HEK293 (cell line): ENCODE measurements around the gene CASP14.

Experiments
- CTCF ChIA-PET: fragments of 350-600 bp; formaldehyde crosslinking; extraction: SDS; loops from one replicate; lab custom pipeline; 2021; ENCODE audit warnings: antibody characterized with exemption; lab: Yijun Ruan, JAX
- POLR2A ChIA-PET: fragments of 300-600 bp; formaldehyde crosslinking; extraction: SDS; loops from one replicate; lab custom pipeline; 2020; ENCODE audit warnings: antibody characterized with exemption, inconsistent platforms; lab: Yijun Ruan, JAX
- H3K27ac ChIP-seq: fragments of 200-500 bp; sonication (Bioruptor generic); 2 replicates; pipeline ENCODE4 v1.5.1; 2014; ENCODE audit warnings: low read depth, low read length, control low read depth, inconsistent platforms; ENCODE audit errors: extremely low read depth
- H3K36me3 ChIP-seq, 2 experiments: fragments of 200-500 bp in 1 of 2; sonication (Bioruptor generic) in 1 of 2; 1 replicate in 1 of 2; 2 replicates in 1 of 2; pipeline ENCODE4 v1.5.1; 2014 to 2017; ENCODE audit warnings: inconsistent platforms in 2 of 2, low read length in 2 of 2; ENCODE audit not compliant: control insufficient read depth in 2 of 2, insufficient read depth in 1 of 2
- H3K4me1 ChIP-seq: fragments of 200-500 bp; sonication (Bioruptor generic); 2 replicates; pipeline ENCODE4 v1.5.1; 2014; ENCODE audit warnings: mild to moderate bottlenecking, low read length, inconsistent platforms; ENCODE audit not compliant: control insufficient read depth, insufficient read depth
- H3K4me3 ChIP-seq: 2 replicates; pipeline ENCODE4 v1.5.1; 2011; ENCODE audit warnings: low read depth, mild to moderate bottlenecking, control low read depth, low read length, moderate library complexity
- H3K9me3 ChIP-seq: fragments of 200-500 bp; sonication (Bioruptor generic); 2 replicates; pipeline ENCODE4 v1.5.1; 2014; ENCODE audit warnings: low read depth, low read length, inconsistent platforms; ENCODE audit not compliant: control insufficient read depth, insufficient read depth
- HOXD13 ChIP-seq: sonication (generic); formaldehyde crosslinking; IDR thresholded peaks from 2 replicates; pipeline ENCODE4 v1.8.0; 2022; ENCODE audit warnings: missing genetic modification reagents, borderline replicate concordance
- SCRT1 ChIP-seq: fragments of 450-650 bp; formaldehyde crosslinking; IDR thresholded peaks from 2 replicates; pipeline ENCODE4 v1.5.1; 2016; ENCODE audit warnings: missing biosample characterization, missing genetic modification characterization, borderline replicate concordance
- ZIC2 ChIP-seq: fragments of 450-650 bp; formaldehyde crosslinking; IDR thresholded peaks from 2 replicates; pipeline ENCODE4 v1.5.1; 2016; ENCODE audit warnings: missing biosample characterization, missing genetic modification characterization
- ZNF175 ChIP-seq: fragments of 450-650 bp; formaldehyde crosslinking; IDR thresholded peaks from 2 replicates; pipeline ENCODE4 v1.5.1; 2016; ENCODE audit warnings: missing biosample characterization, missing genetic modification characterization
- ZNF571 ChIP-seq: fragments of 450-650 bp; formaldehyde crosslinking; IDR thresholded peaks from 2 replicates; pipeline ENCODE4 v1.5.0; 2017; ENCODE audit warnings: missing biosample characterization, missing genetic modification characterization
- ZNF626 ChIP-seq: fragments of 450-650 bp; sonication (Bioruptor Pico); formaldehyde crosslinking; IDR thresholded peaks from 2 replicates; pipeline ENCODE4 v1.5.1; 2018; ENCODE audit warnings: missing biosample characterization, missing genetic modification characterization, inconsistent platforms
- ZNF660 ChIP-seq: fragments of 450-650 bp; IDR thresholded peaks from 2 replicates; pipeline ENCODE4 v1.5.1; 2018; ENCODE audit warnings: missing biosample characterization, mild to moderate bottlenecking, missing genetic modification characterization
- ZNF701 ChIP-seq: fragments of 450-650 bp; formaldehyde crosslinking; IDR thresholded peaks from 2 replicates; pipeline ENCODE4 v1.5.1; 2016; ENCODE audit warnings: missing biosample characterization, missing genetic modification characterization
- ZNF76 ChIP-seq: fragments of 450-650 bp; formaldehyde crosslinking; IDR thresholded peaks from 2 replicates; pipeline ENCODE4; 2016; ENCODE audit warnings: low read depth, missing biosample characterization, missing genetic modification characterization, borderline replicate concordance
- TF ChIP-seq, protein P1 (sequence below): fragments of 450-650 bp; IDR thresholded peaks from 2 replicates; pipeline ENCODE4 v1.5.1; 2018; ENCODE audit warnings: missing biosample characterization, missing genetic modification characterization
- TF ChIP-seq, protein P2 (sequence below): fragments of 450-650 bp; formaldehyde crosslinking; IDR thresholded peaks from 2 replicates; pipeline ENCODE4 v1.5.1; 2016; ENCODE audit warnings: missing biosample characterization, missing genetic modification characterization
- TF ChIP-seq, protein P3 (sequence below): fragments of 450-650 bp; formaldehyde crosslinking; IDR thresholded peaks from 2 replicates; pipeline ENCODE4 v1.5.1; 2016; ENCODE audit warnings: missing biosample characterization, missing genetic modification characterization

CASP14 gene, protein sequence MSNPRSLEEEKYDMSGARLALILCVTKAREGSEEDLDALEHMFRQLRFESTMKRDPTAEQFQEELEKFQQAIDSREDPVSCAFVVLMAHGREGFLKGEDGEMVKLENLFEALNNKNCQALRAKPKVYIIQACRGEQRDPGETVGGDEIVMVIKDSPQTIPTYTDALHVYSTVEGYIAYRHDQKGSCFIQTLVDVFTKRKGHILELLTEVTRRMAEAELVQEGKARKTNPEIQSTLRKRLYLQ

DNA sequence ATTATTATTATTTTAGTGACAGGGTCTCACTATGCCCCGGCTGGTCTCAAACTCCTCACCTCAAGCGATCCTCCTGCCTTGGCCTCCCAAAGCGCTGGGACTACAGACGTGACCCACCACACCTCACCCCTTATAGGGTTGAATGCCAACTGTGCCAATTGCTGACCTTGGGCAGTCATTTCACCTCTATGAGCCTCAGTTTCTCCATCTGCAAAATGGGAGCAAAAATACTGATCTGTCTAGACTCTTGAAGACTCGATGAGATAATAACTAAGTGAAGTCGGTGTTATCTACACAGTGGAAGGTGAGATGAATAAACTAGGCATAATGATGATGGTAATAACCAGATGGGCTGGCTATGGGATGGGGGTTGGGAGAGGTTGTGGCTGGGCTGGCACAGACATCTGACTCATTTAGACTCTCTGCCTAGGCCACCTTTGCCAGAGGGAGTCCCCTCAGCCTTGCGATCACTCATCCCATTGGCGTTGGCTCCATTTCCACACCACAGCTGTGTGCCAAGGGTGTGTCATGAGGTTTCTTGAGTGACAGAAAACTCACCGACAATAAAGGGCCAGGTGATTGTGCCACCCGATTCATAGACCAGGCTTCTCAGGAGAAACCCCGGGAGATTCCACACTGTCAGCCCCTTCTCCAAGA is at the start of gene CASP14:
TSS of gene CASP14 (plus strand) at position 596 of the 657 bp plus-strand sequence. CDS start 2,772 bp downstream, outside the sequence.
- Histone ChIP-seq H3K36me3 (no peaks in the 10 kb centered on the region), H3K27ac (no peak within 1 kb of the TSS), H3K4me1 (no peaks in the 10 kb centered on the region), H3K9me3 (no peaks in the 10 kb centered on the region), H3K4me3 (no peak within 1 kb of the TSS)
- ChIA-PET POLR2A (no interaction called here), CTCF (interaction anchor here (0.6 kb wide), 1 partner anchor 32 kb away, joined by 3 read pairs; no protein-coding TSS in a partner anchor)
- TF ChIP-seq, protein P1, sequence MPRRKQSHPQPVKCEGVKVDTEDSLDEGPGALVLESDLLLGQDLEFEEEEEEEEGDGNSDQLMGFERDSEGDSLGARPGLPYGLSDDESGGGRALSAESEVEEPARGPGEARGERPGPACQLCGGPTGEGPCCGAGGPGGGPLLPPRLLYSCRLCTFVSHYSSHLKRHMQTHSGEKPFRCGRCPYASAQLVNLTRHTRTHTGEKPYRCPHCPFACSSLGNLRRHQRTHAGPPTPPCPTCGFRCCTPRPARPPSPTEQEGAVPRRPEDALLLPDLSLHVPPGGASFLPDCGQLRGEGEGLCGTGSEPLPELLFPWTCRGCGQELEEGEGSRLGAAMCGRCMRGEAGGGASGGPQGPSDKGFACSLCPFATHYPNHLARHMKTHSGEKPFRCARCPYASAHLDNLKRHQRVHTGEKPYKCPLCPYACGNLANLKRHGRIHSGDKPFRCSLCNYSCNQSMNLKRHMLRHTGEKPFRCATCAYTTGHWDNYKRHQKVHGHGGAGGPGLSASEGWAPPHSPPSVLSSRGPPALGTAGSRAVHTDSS (tag by site-specific recombination): no peak
- TF ChIP-seq ZIC2 (tag by site-specific recombination): no peak

DNA sequence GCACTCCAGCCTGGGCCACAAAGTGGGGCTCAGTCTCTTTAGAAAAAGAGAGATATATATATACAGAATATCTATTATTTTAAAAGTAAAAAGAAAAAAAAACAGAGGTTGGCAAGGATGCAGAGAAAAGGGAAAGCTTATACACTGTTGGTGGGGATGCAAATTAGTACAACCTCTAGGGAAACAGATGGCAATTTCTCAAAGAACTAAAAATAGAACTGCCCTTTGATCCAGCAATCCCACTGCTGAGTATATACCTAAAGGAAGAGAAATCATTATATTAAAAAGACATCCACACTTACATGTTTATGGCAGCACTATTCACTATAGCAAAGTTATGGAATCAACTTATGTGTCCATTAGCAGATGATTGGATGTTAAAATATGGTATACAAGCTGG is 41.0 kb upstream of the CASP14 start:
- Histone ChIP-seq H3K27ac (no peak overlapping the region), H3K4me3 (no peak overlapping the region), H3K9me3 (no peaks in the 10 kb centered on the region), H3K36me3 (no peaks in the 10 kb centered on the region), H3K4me1 (no peaks in the 10 kb centered on the region)
- ChIA-PET POLR2A (no interaction called here), CTCF (no interaction called here)
- TF ChIP-seq SCRT1 (tag by site-specific recombination): no peak
- TF ChIP-seq ZNF571 (tag by site-specific recombination): no peak
- no peak for TF ChIP-seq ZNF626 (tag by site-specific recombination)
- TF ChIP-seq ZNF701 (tag by site-specific recombination): no peak
- TF ChIP-seq, protein P1 (tag by site-specific recombination): no peak
- no peak for TF ChIP-seq ZNF76 (tag by site-specific recombination)
- TF ChIP-seq ZNF175 (tag by site-specific recombination): no peak
- TF ChIP-seq ZNF660: no peak
- TF ChIP-seq HOXD13 (CRISPR knock-in tag): no peak
- TF ChIP-seq, protein P2, sequence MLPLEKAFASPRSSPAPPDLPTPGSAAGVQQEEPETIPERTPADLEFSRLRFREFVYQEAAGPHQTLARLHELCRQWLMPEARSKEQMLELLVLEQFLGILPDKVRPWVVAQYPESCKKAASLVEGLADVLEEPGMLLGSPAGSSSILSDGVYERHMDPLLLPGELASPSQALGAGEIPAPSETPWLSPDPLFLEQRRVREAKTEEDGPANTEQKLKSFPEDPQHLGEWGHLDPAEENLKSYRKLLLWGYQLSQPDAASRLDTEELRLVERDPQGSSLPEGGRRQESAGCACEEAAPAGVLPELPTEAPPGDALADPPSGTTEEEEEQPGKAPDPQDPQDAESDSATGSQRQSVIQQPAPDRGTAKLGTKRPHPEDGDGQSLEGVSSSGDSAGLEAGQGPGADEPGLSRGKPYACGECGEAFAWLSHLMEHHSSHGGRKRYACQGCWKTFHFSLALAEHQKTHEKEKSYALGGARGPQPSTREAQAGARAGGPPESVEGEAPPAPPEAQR (tag by site-specific recombination): no peak

- ChIA-PET POLR2A (no interaction called here), CTCF (no interaction called here)
- H3K36me3 ChIP-seq: no peaks in the 10 kb centered on the region
- no peak overlapping the region for H3K4me3 ChIP-seq
- H3K27ac ChIP-seq: no peak overlapping the region
- no peaks in the 10 kb centered on the region for H3K9me3 ChIP-seq
- no peaks in the 10 kb centered on the region for H3K4me1 ChIP-seq
- TF ChIP-seq, protein P3, sequence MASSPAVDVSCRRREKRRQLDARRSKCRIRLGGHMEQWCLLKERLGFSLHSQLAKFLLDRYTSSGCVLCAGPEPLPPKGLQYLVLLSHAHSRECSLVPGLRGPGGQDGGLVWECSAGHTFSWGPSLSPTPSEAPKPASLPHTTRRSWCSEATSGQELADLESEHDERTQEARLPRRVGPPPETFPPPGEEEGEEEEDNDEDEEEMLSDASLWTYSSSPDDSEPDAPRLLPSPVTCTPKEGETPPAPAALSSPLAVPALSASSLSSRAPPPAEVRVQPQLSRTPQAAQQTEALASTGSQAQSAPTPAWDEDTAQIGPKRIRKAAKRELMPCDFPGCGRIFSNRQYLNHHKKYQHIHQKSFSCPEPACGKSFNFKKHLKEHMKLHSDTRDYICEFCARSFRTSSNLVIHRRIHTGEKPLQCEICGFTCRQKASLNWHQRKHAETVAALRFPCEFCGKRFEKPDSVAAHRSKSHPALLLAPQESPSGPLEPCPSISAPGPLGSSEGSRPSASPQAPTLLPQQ (tag by site-specific recombination): no peak
Measured at GRCh38 chr19:15010501-15011300, 38.6 kb upstream of the CASP14 start.
